GM12878 (cell line): Measurements from ENCODE around the gene RAD52. TPM values are rescaled to one million over a fixed set of nuclear protein-coding genes. Genes with fewer than 3 reads are reported as not detected.

Experiments
- ATAC-seq: fragments of 200-7000 bp; cut with Tn5 transposase; 3 replicates; pipeline ENCODE4 v1.9.1; 2020; ENCODE audit warnings: mild to moderate bottlenecking, moderate library complexity
- BruUV-seq: library from RNA; stranded (reverse); fragments of 400-500 nt; replicated peaks from 2 replicates; lab custom pipeline; 2021; lab: Mats Ljungman, UMichigan
- CTCF ChIA-PET: fragments of 300-600 bp; sonication (Branson Sonifier 250); formaldehyde crosslinking; extraction: SDS; loops from one replicate; lab custom pipeline; 2021; ENCODE audit warnings: inconsistent platforms; lab: Yijun Ruan, JAX
- POLR2A ChIA-PET: fragments of 350-600 bp; formaldehyde crosslinking; extraction: SDS; loops from one replicate; lab custom pipeline; 2021; ENCODE audit warnings: inconsistent platforms; lab: Charles Lee
- RAD21 ChIA-PET: fragments of 300-600 bp; sonication (Branson Sonifier 250); formaldehyde crosslinking; loops from one replicate; lab custom pipeline; 2023; ENCODE audit warnings: antibody characterized with exemption; ENCODE audit not compliant: unreplicated experiment; lab: Charles Lee
- SMC1A ChIA-PET: fragments of 300-600 bp; sonication (Branson Sonifier 250); formaldehyde crosslinking; loops from one replicate; lab custom pipeline; 2023; ENCODE audit not compliant: unreplicated experiment, uncharacterized antibody; lab: Charles Lee
- DNase-seq: peaks from one replicate; pipeline ENCODE4 v3.0.0-alpha.2; 2011; ENCODE audit warnings: low read depth, low spot score
- FAIRE-seq: peaks from 3 replicates; lab custom pipeline; 2011; peaks lifted over from hg19 to GRCh38; lab: Jason Lieb, UNC
- H2AFZ ChIP-seq: 2 replicates; pipeline ENCODE4 v1.6.0; 2011; ENCODE audit warnings: low read depth, low read length, control low read depth; ENCODE audit not compliant: control insufficient read depth
- H3K27ac ChIP-seq: 2 replicates; pipeline ENCODE4 v1.5.1; 2011; ENCODE audit warnings: control low read depth; ENCODE audit not compliant: control insufficient read depth, insufficient read depth
- H3K27me3 ChIP-seq, 2 experiments: replicated peaks in 1 of 2; 2 replicates each; pipeline versions ENCODE4 v1.6.0 to v1.6.1; 2011; ENCODE audit warnings: low read length in 1 of 2; ENCODE audit not compliant: control insufficient read depth in 2 of 2, insufficient read depth in 2 of 2
- H3K36me3 ChIP-seq, 2 experiments: 2 replicates each; pipeline ENCODE4 v1.5.1; 2011; ENCODE audit warnings: low read length in 1 of 2; ENCODE audit not compliant: control insufficient read depth in 2 of 2, insufficient read depth in 2 of 2
- H3K4me1 ChIP-seq: 2 replicates; pipeline ENCODE4 v1.6.1; 2011; ENCODE audit warnings: mild to moderate bottlenecking, low read length, moderate library complexity, mixed read lengths; ENCODE audit not compliant: control insufficient read depth, insufficient read depth
- H3K4me2 ChIP-seq: 2 replicates; pipeline ENCODE4 v1.6.0; 2011; ENCODE audit warnings: control low read depth; ENCODE audit not compliant: control insufficient read depth, insufficient read depth
- H3K4me3 ChIP-seq: fragments of 200-600 bp; sonication (generic); 2 replicates; pipeline ENCODE4 v1.5.1; 2016
- H3K79me2 ChIP-seq: 2 replicates; pipeline ENCODE4 v1.6.0; 2011; ENCODE audit warnings: low read length; ENCODE audit not compliant: control insufficient read depth, insufficient read depth
- H3K9ac ChIP-seq: 2 replicates; pipeline ENCODE4 v1.8.0; 2011; ENCODE audit warnings: low read length, control low read depth, mixed read lengths; ENCODE audit not compliant: control insufficient read depth, insufficient read depth
- H3K9me3 ChIP-seq: replicated peaks from 3 replicates; pipeline ENCODE4 v1.5.1; 2011; ENCODE audit warnings: mild to moderate bottlenecking, low read length; ENCODE audit not compliant: control insufficient read depth, insufficient read depth
- H4K20me1 ChIP-seq: 2 replicates; pipeline ENCODE4 v1.6.0; 2011; ENCODE audit not compliant: control insufficient read depth, insufficient read depth
- BHLHE40 ChIP-seq, 2 experiments: fragments of 450-650 bp in 1 of 2; IDR thresholded peaks; 2 replicates each; pipeline ENCODE4 v1.6.1; 2011 to 2017; ENCODE audit warnings: low read depth in 2 of 2, borderline replicate concordance in 1 of 2, improper control_type of control experiment in 1 of 2, low read length in 1 of 2, mild to moderate bottlenecking in 1 of 2
- BMI1 ChIP-seq: fragments of 450-650 bp; IDR thresholded peaks from 2 replicates; pipeline ENCODE4 v1.6.1; 2016; ENCODE audit warnings: mild to moderate bottlenecking, moderate library complexity, borderline replicate concordance
- BRCA1 ChIP-seq: IDR thresholded peaks from 2 replicates; pipeline ENCODE4 v1.6.1; 2011; ENCODE audit warnings: low read depth, low read length, improper control_type of control experiment
- EGR1 ChIP-seq, 2 experiments: IDR thresholded peaks; 1 replicate in 1 of 2; 2 replicates in 1 of 2; pipeline ENCODE4 v1.6.1; 2011 to 2012; ENCODE audit warnings: low read depth in 2 of 2, low read length in 2 of 2, borderline replicate concordance in 1 of 2, mild to moderate bottlenecking in 1 of 2, moderate library complexity in 1 of 2
- NFYB ChIP-seq: IDR thresholded peaks from 2 replicates; pipeline ENCODE4 v1.6.1; 2011; ENCODE audit warnings: low read depth, mild to moderate bottlenecking, low read length, improper control_type of control experiment, moderate library complexity; ENCODE audit not compliant: insufficient read depth
- NR2C1 ChIP-seq: fragments of 450-650 bp; IDR thresholded peaks from 2 replicates; pipeline ENCODE4 v1.6.1; 2017; ENCODE audit warnings: antibody characterized with exemption, mild to moderate bottlenecking, moderate library complexity
- POU2F2 ChIP-seq: IDR thresholded peaks from 3 replicates; pipeline ENCODE4 v1.6.1; 2011; ENCODE audit warnings: low read depth, mild to moderate bottlenecking, low read length, borderline replicate concordance
- SMC3 ChIP-seq: IDR thresholded peaks from 2 replicates; pipeline ENCODE4 v1.6.1; 2011; ENCODE audit warnings: low read length, improper control_type of control experiment, borderline replicate concordance
- SP1 ChIP-seq: IDR thresholded peaks from one replicate; pipeline ENCODE4 v1.6.1; 2011; ENCODE audit warnings: low read depth, low read length
- TBL1XR1 ChIP-seq: IDR thresholded peaks from 2 replicates; pipeline ENCODE4 v1.6.1; 2012; ENCODE audit warnings: low read depth, low read length, improper control_type of control experiment
- WRNIP1 ChIP-seq: IDR thresholded peaks from 2 replicates; pipeline ENCODE4 v1.6.1; 2011; ENCODE audit warnings: low read depth, low read length, improper control_type of control experiment, borderline replicate concordance
- ZNF207 ChIP-seq: fragments of 450-650 bp; IDR thresholded peaks from 2 replicates; pipeline ENCODE4 v1.6.1; 2014; ENCODE audit warnings: antibody characterized with exemption, mild to moderate bottlenecking, borderline replicate concordance
- ZNF274 ChIP-seq: IDR thresholded peaks from one replicate; pipeline ENCODE4 v1.8.0; 2011; ENCODE audit not compliant: insufficient read length, insufficient read depth
- WGBS: methylation state at CpG from one replicate; pipeline ENCODE4 v1.1.6; 2016; ENCODE audit warnings: low lambda C conversion rate; ENCODE audit not compliant: insufficient replicate concordance, insufficient coverage; ENCODE audit errors: missing lambda C conversion rate; 5-methylcytosine and 5-hydroxymethylcytosine counted together
- in situ Hi-C: fragments of 300-500 bp; cut with MboI; formaldehyde crosslinking; loops from 9 replicates; pipeline ENCODE4 v1.14.3; 2018; ENCODE audit warnings: mixed read lengths
- intact Hi-C: fragments of 100-400 bp; cut with micrococcal nuclease; formaldehyde crosslinking; loops from one replicate; pipeline ENCODE4 v1.14.2; 2022; ENCODE audit not compliant: unreplicated experiment
- polyA plus RNA-seq, 11 experiments: library from polyadenylated mRNA; depleted of rRNA in 4 of 11; unstranded in 6 of 11; stranded (reverse) in 5 of 11; fragments of >200 nt; fragmentation: Nextera tagmentation in 4 of 11; fragmentation: Illumina TruSeq in 1 of 11; extraction: Ambion mirVana in 4 of 11; extraction: Trizol in 1 of 11; gene quantifications; 1 replicate in 1 of 11; 2 replicates in 10 of 11; pipeline versions ENCODE4 v1.2.1 to v1.2.3, GENCODE V29; 2011 to 2016; ENCODE audit warnings: inconsistent platforms in 2 of 11, missing spikeins in 2 of 11, low read depth in 1 of 11
- total RNA-seq, 4 experiments: library from RNA; depleted of rRNA in 3 of 4; stranded (reverse); fragments of >200 nt in 3 of 4; fragmentation: Illumina TruSeq in 1 of 4; extraction: Trizol in 1 of 4; gene quantifications; 2 replicates each; pipeline versions ENCODE4 v1.2.1 to v1.2.3, GENCODE V29; 2013 to 2021
- TF ChIP-seq, protein P1 (sequence below): IDR thresholded peaks from 2 replicates; pipeline ENCODE4 v1.6.1; 2011; ENCODE audit warnings: low read depth, low read length, improper control_type of control experiment, borderline replicate concordance
- TF ChIP-seq, protein P2 (sequence below): fragments of 450-650 bp; IDR thresholded peaks from 2 replicates; pipeline ENCODE4 v1.6.1; 2016; ENCODE audit warnings: mild to moderate bottlenecking
- TF ChIP-seq, protein P3 (sequence below): fragments of 450-650 bp; IDR thresholded peaks from 2 replicates; pipeline ENCODE4 v1.6.1; 2017; ENCODE audit warnings: mild to moderate bottlenecking, moderate library complexity

RAD52 gene
- total and polyA plus RNA-seq, 10 of the 15 experiments (the other 5 are each of a cell fraction or from before 2014, with no cell fraction given): 2.0 to 15.7 (median 8.9) TPM

DNA sequence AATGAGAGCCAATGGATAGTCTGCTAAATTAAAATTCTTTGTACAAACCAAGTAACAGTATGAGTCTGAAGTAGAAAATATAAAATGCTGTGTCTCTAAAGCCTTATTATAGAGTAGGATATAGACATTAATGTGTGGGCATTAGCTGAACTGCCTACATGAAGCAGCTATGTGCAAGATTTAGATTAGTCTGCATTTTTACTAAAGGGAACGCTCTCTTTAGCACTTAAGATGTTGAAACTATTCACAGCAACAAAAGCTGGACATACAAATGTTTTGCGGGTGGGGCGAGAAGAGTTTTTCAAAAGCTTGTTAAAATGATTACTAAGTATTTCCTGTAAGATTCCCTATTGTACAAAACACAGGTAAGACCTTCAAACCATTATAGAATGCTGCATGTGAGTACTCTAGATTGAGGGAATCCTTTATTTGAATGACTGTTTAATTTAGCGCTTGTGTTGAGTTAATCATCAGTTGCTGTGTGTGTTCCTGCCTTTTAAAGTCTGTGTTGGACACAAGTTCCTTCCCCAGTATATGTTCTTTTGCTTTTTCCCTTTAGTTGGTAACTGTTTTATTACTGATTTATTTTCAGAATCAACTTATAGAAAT lies 87.1 kb downstream of the RAD52 start:
- Histone ChIP-seq H4K20me1 (no peaks in the 10 kb centered on the region), H3K36me3 (peaks cover 9 to 44% of the 10 kb centered on the region in 2 experiments), H3K4me3 (no peak overlapping the region), H3K27ac (no peak overlapping the region), H3K4me2 (no peak overlapping the region), H3K4me1 (0 out of 2 replicates have a peak, but pooled peaks cover 2% of the 10 kb centered on the region), H3K79me2 (no peaks in the 10 kb centered on the region), H3K27me3 (no peaks in the 10 kb centered on the region), H3K9me3 (no peaks in the 10 kb centered on the region), H3K9ac (no peak overlapping the region), H2AFZ (no peak overlapping the region)
- no peak for DNase-seq
- ChIA-PET CTCF (interaction anchor here (0.6 to 3.7 kb wide), 8 partner anchors 10 to 286 kb away, joined by 3 to 15 read pairs (median 5); no protein-coding TSS in a partner anchor), RAD21 (no interaction called here), SMC1A (interaction anchor here (0.8 to 1.9 kb wide), 6 partner anchors 12 to 256 kb away, joined by 3 to 4 read pairs (median 4); no protein-coding TSS in a partner anchor), POLR2A (interaction anchor here (1.0 kb wide), 1 partner anchor 10 kb away, joined by 3 read pairs; no protein-coding TSS in a partner anchor)
- BruUV-seq: no TSS peak
- no peak for ATAC-seq
- WGBS: 97% methylated on average over 4 of the region's 4 CpGs
- peak; percentile 56 for FAIRE-seq
- intact Hi-C loops: no loop called here
- in situ Hi-C loops: no loop called here
- no peak for TF ChIP-seq WRNIP1
- TF ChIP-seq BMI1: no peak
- no peak for TF ChIP-seq NR2C1
- no peak for TF ChIP-seq SMC3
- TF ChIP-seq ZNF274: no peak
- TF ChIP-seq, protein P1, sequence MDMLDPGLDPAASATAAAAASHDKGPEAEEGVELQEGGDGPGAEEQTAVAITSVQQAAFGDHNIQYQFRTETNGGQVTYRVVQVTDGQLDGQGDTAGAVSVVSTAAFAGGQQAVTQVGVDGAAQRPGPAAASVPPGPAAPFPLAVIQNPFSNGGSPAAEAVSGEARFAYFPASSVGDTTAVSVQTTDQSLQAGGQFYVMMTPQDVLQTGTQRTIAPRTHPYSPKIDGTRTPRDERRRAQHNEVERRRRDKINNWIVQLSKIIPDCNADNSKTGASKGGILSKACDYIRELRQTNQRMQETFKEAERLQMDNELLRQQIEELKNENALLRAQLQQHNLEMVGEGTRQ: no peak
- TF ChIP-seq POU2F2: no peak
- no peak for TF ChIP-seq NFYB
- TF ChIP-seq, protein P2, sequence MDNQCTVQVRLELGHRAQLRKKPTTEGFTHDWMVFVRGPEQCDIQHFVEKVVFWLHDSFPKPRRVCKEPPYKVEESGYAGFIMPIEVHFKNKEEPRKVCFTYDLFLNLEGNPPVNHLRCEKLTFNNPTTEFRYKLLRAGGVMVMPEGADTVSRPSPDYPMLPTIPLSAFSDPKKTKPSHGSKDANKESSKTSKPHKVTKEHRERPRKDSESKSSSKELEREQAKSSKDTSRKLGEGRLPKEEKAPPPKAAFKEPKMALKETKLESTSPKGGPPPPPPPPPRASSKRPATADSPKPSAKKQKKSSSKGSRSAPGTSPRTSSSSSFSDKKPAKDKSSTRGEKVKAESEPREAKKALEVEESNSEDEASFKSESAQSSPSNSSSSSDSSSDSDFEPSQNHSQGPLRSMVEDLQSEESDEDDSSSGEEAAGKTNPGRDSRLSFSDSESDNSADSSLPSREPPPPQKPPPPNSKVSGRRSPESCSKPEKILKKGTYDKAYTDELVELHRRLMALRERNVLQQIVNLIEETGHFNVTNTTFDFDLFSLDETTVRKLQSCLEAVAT: no peak
- TF ChIP-seq, protein P3, sequence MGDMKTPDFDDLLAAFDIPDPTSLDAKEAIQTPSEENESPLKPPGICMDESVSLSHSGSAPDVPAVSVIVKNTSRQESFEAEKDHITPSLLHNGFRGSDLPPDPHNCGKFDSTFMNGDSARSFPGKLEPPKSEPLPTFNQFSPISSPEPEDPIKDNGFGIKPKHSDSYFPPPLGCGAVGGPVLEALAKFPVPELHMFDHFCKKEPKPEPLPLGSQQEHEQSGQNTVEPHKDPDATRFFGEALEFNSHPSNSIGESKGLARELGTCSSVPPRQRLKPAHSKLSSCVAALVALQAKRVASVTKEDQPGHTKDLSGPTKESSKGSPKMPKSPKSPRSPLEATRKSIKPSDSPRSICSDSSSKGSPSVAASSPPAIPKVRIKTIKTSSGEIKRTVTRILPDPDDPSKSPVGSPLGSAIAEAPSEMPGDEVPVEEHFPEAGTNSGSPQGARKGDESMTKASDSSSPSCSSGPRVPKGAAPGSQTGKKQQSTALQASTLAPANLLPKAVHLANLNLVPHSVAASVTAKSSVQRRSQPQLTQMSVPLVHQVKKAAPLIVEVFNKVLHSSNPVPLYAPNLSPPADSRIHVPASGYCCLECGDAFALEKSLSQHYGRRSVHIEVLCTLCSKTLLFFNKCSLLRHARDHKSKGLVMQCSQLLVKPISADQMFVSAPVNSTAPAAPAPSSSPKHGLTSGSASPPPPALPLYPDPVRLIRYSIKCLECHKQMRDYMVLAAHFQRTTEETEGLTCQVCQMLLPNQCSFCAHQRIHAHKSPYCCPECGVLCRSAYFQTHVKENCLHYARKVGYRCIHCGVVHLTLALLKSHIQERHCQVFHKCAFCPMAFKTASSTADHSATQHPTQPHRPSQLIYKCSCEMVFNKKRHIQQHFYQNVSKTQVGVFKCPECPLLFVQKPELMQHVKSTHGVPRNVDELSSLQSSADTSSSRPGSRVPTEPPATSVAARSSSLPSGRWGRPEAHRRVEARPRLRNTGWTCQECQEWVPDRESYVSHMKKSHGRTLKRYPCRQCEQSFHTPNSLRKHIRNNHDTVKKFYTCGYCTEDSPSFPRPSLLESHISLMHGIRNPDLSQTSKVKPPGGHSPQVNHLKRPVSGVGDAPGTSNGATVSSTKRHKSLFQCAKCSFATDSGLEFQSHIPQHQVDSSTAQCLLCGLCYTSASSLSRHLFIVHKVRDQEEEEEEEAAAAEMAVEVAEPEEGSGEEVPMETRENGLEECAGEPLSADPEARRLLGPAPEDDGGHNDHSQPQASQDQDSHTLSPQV: no peak
- TF ChIP-seq ZNF207: no peak
- no peak for TF ChIP-seq EGR1 (IDR thresholded peaks at IDR 0.05; ENCODE audit: borderline replicate concordance in 1 of 2, low read depth in 2 of 2, low read length in 2 of 2)
- no peak for TF ChIP-seq SP1
- TF ChIP-seq BHLHE40 (IDR thresholded peaks at IDR 0.05; ENCODE audit: borderline replicate concordance in 1 of 2, low read depth in 2 of 2, low read length in 1 of 2): no peak
- no peak for TF ChIP-seq TBL1XR1
- TF ChIP-seq BRCA1: no peak
